NCI-H460 (cell line): ENCODE results near the gene AGMO. TPM values are rescaled to one million over a fixed set of nuclear protein-coding genes. Genes with fewer than 3 reads are reported as not detected.

Experiments
- DNase-seq: peaks from one replicate; pipeline ENCODE4 v3.0.0-alpha.2; 2016; ENCODE audit warnings: low read depth; ENCODE audit errors: extremely low read depth
- total RNA-seq: library from RNA; depleted of rRNA; stranded (reverse); fragments of >200 nt; shearing (Covaris generic); gene quantifications from 2 replicates; pipeline ENCODE4 v1.2.3, GENCODE V29; 2014

Gene AGMO
- total RNA-seq, 1 experiment from 2014 or later, result 0.17 TPM

DNA sequence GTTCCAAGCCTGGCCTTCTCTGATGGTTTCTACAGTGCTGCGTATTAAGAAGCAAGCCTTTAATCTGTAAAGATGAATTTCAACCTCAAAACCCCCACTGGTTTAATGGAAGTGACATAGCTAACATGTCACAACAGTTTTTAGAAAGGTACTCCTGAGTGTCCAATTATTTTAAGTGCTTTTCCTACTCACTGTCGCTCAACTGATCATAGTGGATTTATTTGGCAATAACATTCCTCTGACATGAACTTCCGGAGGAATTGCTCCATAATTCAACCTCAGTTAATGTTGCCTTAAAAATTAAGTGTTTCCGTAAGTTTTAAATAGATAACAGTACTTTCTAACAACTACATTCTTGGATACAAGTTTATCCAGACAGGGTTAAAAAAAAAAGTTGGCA is 57.5 kb downstream of the AGMO start:
- DNase-seq, result no peak

DNA sequence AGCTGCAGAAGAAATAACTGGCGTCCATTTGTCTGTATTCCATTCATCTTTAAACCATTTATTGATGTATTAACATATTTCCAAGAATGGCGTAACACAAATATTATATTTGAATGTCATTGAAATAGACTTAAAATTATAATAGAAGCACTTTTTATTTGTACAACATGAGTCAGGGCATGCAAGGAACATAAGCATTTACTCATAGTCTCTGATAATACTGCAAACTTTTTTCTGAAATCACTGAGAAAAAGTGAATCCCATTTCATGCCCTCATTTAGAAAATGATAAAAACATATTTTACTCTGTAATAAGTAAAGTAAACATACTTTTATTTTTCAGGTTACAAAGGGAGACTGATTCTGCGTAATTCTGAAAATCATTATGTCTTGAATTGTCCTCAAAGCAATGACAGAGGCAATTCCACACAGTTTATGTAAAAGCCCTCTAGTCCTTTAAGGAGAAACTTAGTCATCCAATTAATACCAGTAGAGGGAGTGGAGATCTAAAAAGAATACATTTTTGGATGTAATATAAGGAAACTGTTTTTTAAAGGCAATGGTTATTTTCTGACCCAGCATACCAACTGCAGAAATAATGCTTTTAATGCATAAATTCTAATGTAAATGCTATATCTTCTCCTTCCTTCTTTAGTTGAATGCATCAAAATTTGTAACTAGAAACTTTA is 58.1 kb downstream of the AGMO start:
- DNase-seq, result no peak

DNA sequence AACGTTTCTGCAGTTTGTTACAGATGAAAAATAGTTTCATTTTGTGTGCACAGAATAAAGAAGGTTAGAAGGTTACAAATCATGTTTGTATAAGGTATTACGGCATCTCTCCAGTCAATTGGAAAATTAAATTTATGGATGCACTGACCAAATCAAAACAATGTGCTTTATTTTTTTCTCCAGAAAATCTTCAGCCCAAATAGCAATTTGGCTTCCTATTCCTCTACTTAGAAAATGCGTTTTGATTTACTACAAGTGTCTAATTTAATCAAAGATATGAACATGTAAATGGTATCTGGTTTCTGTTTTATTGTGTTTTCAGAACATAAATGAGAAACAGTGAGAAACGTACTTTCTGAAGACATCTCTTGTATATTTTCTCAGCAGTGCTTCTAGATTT is 63.4 kb downstream of the AGMO start:
- DNase-seq, result no peak

DNA sequence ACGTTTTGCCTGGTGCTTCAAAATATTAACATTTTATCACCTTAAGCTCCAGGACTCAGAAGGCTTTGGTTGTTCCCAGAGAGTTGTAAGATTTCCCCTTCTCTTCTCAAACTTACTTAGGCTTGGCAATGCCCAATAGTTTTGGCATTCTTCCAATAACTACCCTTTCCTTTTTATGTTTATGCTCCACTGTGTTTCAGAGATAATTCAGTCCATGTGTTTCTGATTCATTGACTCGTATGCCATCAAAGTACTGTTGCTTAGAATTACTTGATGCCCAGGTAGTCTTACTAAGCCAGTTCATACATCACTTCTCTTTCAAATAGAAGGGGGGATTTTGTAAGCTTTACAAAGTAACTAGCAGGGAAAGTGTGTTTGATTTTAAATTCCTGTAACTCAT is 66.6 kb downstream of the AGMO start:
- DNase-seq, result no peak

DNA sequence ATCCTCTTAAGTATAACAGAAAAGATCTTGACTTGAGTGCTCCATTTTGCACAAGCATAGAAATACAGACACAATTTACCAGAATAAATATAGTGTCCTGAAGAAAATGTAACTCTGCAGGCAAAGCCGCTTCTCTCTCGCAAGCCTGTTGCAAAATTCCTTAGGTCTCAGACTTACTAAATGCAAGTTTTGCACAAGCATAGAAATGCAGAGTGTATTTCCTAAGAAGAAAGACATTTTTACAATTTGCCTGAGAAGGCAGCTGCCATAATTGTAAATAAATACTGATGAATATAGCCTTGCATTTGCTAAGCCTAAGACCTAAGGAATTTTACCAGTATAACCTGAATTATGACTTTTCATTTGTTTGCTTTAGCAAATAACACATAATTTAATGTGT is 67.1 kb downstream of the AGMO start:
- DNase-seq, result no peak

DNA sequence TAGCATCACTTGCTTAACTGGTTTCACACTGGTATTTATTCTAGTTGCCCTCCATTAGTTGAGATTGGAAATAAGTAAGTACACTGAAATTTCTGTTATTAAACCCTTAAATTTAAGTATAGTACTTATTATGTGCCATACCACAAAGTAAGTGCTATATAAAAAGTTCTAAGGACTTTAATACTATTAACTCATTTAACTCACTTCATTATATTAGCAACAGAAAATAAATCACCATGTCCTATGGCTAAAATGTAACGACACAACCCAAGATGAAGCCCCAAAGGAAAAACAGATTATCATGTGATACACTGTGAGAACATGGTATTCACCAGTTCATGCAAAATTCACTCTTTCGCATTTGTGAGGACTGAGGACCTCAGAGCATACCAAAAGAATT is 70.5 kb downstream of the AGMO start:
- DNase-seq, result no peak

DNA sequence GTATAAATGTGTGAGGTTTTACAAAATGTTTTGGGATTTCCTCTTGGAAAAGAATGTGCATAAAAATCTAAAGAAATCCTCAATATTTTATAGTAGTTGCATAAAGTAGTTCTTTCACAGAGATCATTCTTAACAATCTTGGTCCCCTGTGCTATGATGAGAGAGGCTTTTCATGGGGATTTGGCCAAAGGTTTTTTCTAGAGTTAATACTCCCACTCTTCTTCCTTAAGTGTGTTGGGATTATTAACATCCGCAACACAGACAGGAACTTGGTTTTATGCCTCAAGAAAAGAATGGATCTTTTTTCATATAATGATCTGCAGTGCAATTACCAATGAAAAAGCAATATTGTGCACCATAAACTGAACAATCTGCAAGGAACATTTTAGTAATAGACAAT is 71.5 kb downstream of the AGMO start:
- no peak for DNase-seq

DNA sequence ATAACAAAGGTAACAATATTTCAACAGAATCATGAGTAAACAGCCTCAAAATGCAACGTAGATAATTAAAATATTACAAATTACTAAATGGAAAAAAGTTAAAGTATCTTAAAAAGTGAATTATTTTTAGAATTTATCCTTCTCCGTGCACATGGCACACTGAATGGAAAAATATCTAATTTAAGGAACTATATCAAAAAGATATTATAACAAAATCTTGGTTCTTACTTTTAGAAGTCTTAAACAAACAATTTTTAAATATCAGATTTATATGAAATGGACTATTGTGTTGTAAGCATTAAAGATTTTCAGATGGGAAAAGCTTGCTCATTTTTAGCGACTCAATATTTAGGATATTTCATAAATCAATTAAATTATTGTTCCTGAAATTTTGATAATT is 72.0 kb downstream of the AGMO start:
- DNase-seq, result no peak

DNA sequence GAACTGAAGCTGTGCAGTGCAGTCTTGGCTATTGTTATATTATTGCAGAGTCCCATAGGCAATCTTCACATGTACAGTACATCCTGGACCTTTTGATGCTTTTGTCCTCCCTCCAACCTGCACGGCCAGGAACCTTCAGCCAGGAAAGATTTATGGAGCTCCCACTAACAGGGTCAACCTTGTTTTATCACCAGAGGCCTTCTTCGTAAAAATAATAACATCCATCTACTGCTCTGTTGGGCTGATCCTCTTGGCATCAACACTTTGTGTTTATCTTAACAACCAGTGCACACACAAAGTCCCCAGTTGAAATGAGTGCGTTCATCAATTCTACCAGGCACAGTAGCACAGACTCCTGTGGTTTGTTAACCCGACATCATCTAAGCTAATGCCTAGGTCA is 72.4 kb downstream of the AGMO start:
- no peak for DNase-seq

DNA sequence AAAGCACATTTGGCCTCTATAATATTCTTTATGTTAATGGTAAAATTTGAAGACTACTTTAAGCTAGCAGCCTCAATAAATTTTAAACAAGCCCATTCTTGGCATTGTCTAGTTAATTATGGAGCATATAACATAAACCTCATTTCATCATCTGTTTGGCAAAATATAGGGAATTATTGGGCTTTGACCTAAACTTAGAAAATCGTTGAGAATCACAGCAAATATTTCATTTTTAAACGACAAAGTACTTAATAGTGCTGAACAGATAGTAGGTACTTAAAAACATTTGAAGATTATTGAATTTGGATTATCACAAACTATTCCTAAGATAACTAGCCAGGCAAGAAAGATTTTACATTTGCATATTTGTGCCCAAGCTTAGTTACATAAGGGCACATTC is 73.4 kb downstream of the AGMO start:
- DNase-seq, result no peak

DNA sequence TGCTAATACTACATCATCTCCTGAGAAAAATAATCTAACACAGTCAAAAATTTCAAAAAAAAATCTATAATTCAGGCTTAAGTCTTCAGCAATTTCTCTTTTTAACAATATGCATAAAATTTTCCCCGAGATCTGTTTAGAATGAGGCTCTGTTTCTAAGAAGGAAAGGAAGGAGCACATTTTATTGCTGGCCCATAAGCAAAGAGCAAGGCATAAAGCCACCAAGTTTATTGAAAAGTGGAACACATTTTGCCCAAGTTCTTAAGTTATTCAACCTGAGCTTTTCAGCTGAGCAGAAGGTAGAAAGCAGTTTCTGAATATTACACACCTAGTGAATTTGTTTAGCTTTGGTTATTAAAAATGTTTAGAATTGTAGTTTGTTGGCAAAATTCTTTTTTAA is 73.9 kb downstream of the AGMO start:
- DNase-seq, result no peak

DNA sequence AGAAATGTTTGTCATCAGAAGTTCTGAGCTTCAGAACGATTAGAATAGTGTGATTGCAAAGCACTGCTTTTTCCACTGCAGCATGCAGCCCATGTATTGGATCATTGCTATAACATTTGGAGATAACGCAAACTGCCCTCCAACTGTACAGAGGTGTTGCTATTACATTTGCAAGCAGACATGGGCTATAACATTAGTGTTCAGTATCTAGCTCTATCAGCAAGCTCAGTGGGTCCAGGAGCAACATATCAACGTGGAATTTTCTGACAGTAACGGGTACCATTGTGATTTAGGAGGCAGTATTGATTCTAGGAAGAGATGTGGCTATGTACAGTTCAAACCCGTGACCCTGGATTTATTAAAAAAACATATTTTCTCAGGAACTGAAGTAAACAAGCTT is 75.8 kb downstream of the AGMO start:
- no peak for DNase-seq

DNA sequence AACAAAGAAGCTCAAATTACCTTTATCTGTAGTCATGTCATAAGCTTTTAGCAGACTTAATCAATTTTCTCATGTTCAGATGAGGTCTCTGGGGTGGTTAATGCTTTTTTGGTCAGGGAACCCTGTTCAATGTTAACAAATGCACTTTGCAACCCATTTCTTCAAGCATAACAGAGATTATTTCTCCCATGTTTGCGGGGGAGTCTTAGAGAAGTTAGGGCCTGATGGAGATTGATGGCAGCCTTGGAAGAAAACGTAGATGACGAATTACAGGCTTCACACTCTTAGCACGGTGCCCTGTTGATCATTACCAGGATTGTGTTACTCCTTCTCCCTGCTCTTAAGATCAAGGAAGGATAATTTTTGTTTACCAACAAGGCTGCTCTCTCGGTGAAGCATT is 76.4 kb downstream of the AGMO start:
- DNase-seq, result no peak

DNA sequence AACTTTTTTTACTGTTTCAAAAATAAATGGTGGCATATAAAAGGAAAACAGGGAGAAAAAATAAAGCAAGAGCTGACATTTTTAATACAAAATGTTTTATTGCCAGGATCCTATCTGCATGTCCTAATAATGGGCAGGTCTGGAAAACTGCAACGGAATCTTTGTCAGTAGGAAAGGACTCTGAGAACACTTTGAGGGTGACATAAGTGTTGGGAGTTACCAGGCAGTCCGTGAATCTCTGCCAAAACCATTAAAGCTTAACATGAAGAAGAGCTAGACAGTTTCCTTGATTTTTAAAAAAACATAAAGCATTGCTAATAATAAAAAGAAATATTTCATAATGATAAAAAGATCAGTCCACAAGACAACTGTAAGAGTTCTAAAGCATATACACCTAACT is 80.7 kb downstream of the AGMO start:
- no peak for DNase-seq

DNA sequence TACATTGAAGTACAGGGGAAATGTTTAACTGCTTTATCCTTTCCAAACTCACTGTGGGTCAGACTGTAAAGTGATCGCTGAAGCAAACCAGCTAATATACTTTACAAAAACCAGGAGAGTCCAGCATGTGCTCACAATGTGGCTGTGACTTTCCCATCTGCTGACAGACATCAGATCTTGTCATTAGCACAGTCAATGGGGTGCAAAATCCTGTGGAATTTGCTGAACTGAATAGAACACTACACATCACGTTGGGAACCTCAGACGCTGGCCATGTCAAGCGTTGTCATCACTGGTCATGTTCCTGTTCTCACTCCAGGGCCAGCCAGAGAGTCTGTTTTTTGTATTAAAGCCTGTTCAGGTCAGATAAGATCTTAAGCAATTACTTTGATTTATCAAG is 83.4 kb downstream of the AGMO start:
- no peak for DNase-seq

DNA sequence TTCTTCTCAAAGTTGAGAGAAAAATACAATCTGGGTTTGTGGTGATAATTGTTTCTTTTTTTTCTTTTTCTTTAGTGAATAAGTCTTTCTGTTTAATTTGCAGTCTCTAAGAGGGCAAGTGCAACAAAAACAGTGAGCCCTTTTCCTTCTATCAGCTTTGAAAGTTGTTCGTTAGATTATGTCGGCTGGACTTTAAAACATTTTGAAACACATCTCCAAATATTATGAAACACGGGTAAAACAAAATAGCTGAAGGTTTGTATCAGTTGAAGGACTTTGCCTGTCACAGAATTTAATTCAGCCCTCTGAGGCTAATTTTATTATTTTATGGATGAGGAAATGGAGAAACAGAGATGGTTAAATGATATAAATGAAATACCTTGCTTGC is 85.3 kb downstream of the AGMO start:
- DNase-seq, result no peak

DNA sequence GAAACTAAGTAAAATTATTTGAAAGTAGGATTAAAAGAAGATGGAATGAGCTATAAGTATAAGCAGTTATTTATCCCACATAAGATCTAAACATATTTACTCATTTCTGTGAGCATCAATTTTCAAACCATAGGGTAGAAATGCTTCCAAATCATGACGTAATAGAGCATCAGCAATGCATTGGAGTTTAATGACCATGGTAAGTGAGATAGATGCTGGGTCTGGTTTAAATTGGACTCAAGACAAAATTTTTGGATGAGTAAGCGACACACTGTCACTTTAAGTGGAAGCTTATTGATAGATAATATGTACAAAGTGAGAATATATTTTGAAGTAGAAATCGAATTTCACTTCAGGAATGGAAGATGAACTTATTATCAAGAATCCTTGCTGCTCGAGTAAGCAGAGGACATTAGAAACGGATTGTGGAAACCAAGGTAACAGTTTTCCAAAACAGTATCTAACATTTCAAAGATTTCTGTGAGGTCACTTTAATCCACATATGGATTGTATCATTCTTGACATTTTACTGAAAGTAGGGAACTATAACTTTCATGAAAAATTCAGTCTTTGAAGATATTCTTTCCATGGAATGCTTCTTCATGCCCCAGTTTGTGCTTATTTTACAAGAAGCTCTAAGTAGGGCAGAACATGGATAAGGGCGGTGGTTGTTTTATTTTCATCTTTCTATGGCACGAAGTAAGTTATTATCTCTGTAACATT is 85.8 kb downstream of the AGMO start:
- DNase-seq, result no peak

DNA sequence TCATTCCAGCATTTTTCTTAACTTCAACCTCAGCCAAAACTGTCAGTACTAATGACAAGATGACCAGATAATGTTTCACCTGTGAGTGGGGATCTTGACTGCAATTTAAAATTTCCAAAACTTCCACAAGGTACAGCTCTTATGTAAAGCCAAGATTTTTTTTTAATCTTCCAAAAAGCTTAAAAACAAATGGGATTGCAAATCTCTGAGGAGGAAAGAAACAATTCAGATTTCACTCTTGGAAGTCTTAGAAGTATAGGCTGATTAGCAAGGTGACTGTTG is 90.2 kb downstream of the AGMO start:
- DNase-seq, result no peak

DNA sequence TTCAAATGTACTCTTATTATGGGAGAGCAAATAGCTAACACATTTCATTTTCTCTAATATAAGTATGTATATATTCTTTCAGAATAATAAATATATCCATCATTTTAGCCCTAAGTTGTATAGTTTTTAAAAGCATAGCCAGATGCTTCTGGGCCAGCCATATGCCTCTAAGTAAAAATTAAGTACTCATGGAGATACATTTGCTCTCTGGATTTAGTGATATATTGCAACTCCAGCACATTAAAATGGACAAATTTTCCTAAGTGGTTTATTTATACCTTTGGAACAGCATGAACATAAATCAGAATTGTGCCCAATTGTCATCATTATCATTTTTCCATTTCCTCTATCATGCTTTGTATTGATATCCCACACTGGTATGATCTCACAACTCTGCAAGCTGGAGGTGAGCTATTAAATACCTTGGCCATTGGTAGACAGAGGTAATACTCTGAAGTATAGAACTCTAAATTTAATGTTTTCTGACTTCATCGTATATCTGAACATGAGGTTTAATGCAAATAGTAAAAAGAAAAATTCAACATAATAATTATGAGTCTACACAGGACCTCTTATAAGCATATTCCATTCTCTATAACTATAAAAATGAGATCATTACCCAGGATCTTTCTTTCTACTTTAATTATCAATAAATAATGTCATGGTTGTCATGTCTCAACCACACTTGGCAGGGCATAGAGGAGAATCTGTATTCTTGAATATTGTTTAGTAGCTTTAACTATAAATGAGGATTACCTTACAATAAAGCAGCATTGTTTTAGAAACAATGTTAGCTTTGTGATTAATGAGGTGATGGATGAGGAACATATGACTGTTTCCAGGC is 90.8 kb downstream of the AGMO start:
- no peak for DNase-seq

DNA sequence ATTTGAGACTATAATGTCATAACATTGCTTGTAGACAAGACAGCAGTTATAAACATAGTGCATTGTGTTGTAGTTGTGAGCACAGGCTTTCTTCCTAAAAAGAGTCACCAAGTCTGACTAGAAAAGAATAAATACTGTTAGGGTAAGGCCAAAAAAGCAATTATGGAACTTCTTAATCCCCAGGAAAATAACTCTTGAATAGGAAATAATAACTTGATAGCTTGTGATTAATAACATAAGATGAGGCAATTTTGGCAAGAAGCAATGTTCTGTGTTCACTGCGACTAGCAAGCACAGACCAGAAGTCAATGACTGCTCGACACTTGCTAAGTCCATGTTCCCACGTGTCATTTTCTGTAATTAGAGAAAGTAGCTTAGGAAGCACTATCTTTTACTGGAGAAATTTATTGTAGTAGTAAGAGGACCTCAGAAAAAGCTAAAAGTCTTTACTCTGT is 97.1 kb downstream of the AGMO start:
- DNase-seq, result no peak

DNA sequence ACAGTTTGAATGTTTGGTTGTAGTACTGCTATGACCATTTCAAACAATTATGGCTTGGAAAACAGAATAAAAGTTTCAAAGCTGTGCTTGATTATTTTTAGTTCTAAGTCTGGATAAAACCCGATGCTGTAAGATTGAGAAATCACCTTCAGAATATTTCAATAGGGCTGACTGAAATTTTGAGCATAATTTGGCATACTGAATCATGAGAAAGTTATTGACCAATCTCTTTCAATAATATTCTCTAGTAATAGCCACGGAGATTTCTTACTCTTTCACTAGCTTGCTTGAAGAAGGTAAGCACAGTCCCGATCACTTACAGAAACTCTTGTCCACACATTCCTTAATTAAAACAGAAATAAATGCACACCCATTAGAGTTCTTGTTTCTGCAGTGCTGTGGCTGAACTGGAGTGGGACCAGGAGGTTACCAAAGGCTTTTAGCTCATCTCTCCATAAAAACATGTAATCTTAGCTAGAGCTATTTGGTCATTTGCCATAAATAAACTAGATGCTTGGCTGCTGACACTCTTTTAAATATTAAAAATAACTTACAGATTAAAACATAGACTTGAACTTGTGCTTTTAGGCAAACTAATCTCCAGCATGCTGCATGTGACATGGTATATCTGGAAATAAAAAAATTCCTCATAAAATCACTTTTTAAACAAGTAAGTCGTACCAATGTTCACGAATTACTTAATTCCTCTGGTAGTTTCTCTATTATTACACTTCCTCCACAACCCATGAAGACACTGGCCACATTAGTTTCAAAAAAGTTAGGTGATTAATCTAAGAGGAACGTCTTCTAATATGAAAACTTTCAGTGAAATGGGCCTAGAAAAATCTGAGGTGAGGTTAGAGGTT is 97.8 kb downstream of the AGMO start:
- DNase-seq, result no peak
